GM19324 (cell line): ENCODE data around the gene MAMDC4.
"Not testable (repeated sequence)": the region's sequence is repeated elsewhere in the genome, so short reads cannot be mapped to it uniquely, and the experiment has no call there.

Source experiments
- ATAC-seq: cut with Tn5 transposase; IDR thresholded peaks from one replicate; pipeline ENCODE4 v1.9.1; 2021; ENCODE audit warnings: mild to moderate bottlenecking, moderate library complexity; ENCODE audit not compliant: unreplicated experiment, low FRiP score

The MAMDC4 gene

DNA sequence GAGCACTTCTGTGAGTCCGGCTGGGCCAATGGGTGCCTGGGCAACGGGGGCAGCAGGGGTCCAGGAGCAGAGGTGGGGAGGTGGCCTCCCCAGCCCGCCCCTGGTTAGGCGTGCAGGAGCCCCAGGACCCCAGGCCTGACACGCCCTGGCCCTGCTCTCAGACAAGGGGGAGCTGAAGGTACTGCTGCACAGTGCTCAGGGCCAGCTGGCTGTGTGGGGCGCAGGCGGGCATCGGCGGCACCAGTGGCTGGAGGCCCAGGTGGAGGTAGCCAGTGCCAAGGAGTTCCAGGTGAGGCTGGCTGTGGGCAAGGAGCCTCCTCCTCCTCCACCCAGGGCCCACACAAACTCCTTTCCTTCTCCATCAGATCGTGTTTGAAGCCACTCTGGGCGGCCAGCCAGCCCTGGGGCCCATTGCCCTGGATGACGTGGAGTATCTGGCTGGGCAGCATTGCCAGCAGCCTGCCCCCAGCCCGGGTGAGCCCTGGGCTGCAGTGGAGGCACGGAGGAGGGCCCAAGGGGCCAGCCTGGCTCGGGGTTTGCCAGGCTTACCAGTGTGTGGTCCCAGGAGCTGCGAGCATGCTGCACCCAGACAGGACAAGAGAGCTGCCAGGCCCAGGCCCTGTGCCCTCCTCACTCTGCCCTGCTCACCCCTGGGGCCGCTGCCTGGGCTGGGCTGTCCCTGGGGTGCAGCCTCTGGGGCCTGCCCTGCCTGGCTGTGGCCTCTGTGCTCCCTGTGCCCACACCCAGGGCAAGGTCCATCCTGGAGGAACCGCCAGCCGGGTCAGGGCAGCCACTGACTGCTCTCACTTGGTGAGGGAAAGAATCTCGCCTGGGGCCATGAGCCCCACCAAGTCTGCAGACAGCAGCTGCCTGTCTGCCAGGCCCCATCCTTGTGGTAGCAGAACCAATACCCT, 7.0 kb downstream of the MAMDC4 start:
- no peak for ATAC-seq

DNA sequence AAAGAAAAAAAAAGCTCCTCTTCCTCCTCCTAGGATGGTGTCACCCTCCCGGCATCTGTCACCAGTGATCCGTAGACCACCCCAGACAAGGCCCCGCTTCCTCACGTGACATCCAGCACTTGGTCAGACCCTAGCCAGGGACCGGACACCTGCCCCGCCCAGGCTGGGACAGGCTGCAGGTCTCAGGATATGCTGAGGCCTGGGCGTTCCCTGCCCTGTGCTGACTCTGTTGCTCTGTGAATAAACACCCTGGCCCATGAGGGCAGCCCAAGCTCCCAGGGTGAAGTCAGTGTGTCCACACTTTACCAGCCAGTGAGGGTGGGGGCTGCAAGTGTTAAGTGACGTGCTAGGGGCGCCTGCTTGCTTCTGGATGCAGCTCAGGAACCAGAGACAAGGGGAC, 8.4 kb downstream of the MAMDC4 start:
- ATAC-seq = no peak

DNA sequence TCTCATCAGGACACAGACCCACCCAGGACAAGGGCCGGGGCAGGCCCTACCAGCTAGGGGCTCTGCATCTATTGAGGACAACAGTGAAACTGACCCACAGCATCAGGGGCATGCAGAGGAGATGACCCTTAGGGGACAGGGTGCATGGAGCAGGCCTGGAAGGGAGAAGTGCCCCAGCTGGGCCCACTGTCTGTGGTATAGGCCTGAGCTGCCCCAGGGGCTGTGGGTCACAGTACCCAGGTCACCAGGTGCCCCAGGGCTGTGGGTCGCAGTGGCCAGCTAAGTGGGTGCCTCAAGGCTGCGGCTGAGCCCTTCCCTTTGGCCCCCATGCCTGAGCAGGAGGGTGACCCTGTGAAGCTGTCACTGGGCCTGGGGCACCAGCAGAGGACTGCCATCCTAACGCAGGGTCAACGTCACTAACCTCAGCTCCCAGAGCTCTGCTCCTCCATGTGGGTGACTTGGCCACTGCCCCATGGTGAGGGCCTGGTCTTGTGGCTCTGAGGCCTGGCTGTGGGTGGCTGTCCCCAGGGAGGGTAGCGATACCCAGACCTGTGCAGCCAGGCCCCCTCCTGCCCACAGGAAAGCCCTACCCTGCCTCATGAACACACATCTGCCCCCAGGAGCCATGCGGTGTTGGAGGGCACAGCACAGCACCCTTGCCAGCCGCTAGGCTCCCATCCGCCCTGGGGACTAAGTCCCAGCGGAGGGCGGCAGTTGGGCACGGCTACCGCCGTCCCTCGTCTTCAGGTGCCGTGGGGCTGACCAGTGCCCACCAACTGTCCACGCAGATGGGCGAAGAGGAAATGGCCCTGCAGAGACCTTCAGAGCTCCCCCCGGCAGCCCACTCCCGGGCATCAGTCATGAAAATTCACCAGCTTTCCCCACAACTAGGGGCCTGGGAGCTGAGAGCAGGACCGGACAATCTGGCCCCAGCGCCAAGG, 9.1 kb downstream of the MAMDC4 start:
- ATAC-seq = no peak

DNA sequence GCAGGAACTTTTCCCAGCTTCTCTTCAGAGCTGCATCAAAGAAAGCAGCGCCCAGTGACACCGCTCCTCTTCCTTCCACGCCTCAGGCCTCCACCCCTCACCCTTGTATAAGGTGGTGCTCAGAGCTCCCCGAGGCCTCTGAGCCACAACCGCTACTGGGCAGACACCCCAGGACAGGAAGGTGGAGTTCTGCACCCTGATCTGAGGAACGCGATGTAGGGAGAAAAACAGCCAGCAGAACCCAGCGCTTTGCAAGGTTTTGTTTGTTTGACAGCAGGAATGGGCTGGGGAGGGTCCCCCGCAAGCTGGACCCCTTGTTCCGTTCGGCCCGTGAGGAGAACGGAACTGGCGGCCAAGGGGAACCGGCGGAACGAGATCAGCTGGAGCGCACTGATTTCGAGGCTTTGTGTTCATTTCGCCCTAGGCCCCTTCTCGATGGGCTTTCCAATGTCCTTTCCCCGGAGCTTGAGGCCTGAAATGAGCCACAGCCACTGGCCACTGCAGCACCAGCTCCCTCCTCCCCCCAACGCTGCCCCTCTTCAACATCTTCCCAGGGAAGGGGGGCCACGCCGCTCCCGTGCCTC, 9.8 kb downstream of the MAMDC4 start:
- ATAC-seq = no peak

DNA sequence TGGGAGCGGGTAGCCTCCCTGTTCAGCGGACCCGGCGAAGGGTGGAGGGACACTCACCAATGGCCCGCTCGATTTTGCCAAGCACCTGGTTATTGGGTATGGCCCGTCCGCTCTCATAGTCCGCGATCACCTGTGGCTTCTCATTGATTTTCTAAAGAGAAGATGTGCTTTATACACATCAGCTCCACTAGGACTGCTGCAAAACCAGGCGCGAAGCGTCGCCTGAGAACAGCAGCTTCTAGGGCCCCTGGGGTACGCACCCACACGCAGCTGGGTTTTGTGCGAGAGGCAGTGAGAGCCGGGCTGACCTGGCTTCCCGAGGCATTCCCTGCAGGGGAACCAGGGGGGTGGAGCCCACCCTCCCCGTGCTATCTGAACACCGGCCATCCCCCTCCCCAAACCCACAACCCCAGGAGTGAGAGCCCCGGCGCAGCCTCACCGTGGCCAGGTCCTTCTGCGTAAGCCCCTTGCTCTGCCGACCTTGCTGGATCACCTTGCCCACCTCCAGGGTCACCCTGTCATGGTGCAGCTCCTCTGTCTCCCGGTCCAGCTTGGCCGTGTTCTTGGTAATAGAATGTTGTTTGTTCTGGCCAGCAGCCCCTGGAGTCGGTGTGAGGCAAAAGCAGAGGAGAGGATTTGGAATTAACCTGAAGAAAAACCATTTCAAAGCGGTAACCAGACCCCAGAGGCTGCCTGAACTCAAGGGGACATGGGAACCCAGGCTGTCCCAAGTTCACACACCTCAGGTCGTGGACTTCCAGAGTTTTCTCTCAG, 10.9 kb downstream of the MAMDC4 start:
- no peak for ATAC-seq

DNA sequence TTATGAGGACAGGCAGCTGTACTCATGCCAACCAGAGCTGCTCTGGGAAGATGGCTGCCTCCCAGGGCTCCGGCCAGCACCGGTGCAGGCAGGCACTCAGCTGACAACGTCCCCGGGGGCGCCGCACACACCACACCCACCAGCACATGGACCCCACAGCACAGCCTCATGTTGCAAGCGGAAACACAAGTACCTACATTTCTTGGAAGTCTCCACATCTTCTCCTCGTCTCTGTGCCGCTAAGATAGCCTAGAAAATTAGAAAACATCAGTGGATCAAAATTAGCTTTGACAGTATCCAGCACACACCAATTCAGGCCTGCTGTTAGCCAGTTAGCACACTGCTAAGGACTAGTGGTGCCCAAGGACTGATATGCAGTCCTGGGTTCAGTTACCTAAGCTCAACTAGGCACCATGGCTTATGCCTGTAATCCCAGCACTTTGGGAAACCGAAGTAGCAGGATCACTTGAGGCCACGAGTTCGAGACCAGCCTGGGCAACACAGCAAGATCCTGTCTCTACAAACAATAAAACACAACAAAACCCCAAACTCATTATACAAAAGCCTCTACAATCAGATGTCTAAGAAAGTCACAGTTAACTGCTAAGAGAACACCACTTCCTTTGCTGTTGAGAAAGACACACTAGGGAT, 11.6 kb downstream of the MAMDC4 start:
- no peak for ATAC-seq

DNA sequence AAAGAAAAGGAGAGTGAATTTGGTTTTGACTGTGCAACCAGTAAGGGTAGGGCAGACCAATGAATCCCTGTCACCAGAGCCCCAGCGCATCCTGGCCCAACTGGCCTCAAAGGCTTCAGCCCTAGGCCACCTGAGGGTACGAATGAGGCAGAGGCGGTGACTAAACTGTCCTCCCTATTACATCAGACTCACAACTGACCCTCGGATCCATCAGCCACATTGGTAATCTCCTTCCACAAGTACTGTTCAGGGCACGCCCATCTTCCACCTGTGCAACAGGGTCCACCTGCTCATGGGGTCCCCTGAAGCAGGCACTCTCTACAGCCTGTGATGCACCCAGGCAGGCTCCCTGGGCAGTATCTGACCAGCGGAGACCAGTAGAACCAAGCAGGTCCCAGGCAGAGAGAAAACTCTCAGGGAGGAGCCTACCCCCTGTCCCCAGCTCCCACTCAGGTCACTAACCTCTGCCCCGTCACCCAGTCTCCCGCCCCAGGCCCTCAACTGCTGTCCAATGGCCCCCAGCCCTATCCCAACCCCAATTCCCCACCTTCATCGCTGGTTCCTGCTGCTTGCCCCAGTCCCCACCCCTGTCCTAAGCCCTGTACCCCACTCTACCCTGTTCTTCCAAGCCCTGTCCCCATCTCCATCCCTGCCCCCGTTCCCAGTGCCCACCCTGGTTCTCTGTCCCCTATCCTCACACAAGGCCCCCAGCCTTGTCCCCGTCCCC, 13.1 kb downstream of the MAMDC4 start:
- ATAC-seq = no peak

DNA sequence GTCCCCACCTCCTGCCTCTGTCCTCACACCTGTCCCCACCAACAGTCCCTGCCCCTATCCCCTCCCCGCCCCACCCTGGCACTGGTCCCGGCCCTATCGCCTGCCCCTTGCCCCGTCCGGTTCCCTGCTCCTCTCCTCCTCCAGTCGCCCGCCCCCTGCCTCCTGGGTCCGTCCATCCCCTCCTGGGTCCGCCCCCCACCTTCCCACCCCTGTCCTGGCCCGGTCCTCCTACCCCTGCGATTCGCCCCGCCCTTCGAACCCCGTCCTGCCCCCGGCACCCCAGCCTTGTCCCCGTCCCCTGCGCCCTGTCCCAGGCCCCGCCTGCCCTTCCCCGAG, 13.6 kb downstream of the MAMDC4 start:
- ATAC-seq = no peak

DNA sequence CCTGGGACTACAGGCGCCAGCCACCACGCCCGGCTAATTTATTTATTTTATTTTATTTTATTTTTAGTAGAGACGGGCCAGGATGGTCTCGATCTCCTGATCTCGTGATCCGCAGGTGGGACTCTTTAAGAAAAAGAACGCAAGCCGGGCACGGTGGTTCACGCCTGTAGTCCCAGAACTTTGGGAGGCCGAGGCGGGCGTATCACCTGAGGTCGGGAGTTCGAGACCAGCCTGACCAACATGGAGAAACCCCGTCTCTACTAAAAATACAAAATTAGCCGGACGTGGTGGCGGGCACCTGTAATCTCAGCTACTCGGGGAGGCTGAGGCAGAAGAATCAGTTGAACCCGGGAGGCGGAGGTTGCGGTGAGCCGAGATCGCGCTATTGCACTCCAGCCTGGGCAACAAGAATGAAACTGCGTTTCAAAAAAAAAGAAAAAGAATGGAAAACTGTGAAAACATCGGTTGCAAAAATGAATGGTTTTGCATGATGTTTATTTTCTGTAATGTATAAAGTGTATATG, 14.8 kb downstream of the MAMDC4 start:
- not testable (repeated sequence) for ATAC-seq

DNA sequence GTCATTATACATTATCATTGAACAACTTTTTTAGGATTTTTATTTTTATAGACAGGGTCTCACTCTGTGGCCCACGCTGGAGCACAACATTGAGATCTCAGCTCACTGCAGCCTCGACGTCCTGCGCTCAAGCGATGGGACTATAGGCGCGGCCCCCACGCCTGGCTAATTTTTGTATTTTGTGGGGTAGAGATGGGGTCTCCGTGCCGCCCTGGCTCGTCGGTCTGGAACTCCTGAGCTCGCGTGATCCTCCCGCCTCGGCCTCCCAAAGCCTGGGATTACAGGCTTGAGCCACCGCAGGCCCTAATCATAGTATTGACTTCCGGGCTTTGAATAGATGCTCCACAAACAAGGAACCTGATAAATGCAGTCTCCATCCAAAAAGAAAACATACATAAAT, 15.3 kb downstream of the MAMDC4 start:
- no peak for ATAC-seq

DNA sequence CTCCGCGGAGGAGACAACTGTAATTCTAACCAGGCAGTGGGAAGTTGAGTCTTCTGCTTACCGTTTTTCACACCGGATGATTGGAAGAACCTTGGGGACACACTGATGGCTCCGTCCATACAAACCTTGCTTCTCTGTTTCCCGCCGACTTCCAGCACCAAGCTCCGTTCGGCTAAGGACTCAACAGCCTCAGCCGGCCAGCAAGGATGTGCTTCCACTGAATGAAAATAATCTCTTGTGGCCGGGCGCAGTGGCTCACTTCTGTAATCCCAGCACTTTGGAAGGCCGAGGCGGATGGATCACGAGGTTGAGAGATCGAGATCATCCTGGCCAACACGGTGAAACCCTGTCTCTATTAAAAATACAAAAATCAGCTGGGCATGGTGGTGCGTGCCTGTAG, 15.8 kb downstream of the MAMDC4 start:
- no peak for ATAC-seq

DNA sequence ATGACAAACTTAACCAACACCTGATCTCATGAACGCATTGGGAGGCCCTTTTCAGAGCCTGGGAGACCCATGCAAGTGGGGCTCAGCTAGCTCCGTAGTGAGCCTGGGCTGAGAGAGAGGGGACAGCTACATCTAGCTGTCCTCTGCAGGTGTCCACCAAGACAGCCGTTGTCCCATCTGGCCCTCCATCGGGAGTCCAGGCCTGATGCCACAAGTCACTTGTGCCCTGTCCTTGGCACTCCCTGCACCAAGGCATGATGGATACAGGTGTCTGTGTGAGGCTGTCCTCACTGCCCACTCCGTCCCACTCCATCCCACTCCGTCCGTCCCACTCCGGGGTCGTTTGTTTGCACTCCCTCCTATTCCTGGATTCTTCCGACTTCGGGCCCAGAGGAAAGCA, 16.5 kb downstream of the MAMDC4 start:
- no peak for ATAC-seq

DNA sequence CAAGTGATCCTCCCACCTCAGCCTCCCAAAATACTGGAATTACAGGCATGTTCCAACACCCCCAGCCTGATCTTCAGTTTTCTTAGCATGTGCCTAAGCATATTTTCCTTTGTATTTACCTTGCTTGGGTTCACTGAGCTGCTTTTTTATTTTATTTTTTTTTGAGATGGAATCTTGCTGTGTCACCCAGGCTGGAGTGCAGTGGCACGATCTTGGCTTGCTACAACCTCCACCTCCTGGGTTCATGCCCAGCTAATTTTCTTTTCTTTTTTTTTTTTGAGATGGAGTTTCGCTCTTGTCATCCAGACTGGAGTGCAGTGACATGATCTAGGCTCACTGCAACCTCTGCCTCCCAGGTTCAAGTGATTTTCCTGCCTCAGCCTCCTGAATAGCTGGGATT, 17.5 kb downstream of the MAMDC4 start:
- ATAC-seq = not testable (repeated sequence)

DNA sequence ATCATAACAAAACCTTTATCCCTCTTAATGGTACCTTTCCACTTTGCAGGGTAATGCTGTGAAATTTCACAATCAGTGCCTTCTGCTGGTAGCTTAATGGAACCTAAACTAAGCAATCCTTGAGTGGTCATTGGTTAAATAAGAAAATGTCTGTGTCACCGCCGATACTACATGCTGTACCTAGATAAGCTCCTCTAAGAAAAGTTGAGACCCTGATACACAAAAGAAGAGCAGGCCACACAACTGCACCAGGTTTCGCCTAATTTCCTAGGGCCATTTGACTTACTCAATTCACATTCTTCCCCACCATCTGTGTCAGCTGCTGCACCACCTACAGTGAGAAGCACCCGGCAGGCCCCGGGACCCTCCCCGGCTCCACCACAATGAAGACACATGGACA, 23.0 kb downstream of the MAMDC4 start:
- no peak for ATAC-seq

DNA sequence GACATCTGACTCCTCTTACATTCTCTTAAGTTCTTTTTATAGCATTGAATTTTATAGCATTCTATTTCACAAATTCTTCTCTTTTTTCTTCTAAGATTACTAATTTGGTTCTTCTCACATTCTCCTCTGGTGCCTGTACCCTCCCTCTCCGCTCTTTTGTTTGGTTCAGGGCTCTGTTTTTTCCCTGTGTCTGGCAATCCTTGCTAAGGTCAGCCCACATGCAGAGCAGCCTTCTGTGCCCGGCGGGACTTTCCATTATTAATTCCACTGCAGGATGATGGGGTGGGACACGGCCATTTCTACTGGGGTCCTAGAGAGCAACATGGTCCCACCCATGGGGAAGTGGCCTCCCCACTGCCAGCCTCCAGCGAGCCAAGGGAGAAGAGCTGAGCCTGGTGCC, 24.3 kb downstream of the MAMDC4 start:
- ATAC-seq = no peak

DNA sequence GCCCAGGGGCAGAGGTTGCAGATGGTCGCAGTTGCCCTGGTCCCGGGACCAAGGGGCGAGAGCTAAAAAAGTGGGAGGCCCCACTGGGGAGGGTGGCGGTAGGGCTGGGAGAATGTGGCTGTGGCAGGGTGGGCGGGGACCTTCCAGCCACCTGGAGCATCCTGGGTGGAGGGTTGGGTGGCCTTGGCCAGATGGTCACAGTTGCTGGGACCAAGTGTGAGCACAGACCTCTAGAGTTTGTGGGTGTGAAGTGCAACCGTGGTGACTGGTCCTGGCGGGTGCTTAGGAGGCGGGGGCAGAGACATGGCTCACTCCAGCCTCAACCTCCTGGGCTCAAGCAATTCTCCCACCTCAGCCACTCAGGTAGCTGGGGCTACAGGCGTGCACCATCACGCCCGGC, 28.5 kb downstream of the MAMDC4 start:
- ATAC-seq = no peak

DNA sequence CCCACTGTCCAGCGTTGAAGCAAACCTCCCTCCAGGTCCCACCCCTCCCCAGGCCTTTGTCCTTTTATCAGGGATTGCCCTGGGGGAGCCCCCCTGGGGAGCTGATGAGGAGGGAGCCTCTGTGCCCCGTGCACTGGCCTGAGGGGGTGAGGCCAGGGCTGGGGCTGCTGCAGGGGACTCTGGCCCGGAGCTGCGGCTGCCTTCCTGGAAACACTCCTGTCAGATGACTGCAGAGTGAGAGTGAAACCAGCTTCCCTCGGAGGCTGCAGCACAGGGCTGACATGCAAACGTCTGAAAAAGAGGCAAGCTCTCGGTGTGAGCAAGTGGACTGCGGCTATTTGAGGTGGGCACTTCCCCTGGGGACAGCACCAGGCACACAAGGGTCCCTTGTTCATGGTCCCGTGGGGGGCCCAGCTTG, 29.6 kb downstream of the MAMDC4 start:
- no peak for ATAC-seq

DNA sequence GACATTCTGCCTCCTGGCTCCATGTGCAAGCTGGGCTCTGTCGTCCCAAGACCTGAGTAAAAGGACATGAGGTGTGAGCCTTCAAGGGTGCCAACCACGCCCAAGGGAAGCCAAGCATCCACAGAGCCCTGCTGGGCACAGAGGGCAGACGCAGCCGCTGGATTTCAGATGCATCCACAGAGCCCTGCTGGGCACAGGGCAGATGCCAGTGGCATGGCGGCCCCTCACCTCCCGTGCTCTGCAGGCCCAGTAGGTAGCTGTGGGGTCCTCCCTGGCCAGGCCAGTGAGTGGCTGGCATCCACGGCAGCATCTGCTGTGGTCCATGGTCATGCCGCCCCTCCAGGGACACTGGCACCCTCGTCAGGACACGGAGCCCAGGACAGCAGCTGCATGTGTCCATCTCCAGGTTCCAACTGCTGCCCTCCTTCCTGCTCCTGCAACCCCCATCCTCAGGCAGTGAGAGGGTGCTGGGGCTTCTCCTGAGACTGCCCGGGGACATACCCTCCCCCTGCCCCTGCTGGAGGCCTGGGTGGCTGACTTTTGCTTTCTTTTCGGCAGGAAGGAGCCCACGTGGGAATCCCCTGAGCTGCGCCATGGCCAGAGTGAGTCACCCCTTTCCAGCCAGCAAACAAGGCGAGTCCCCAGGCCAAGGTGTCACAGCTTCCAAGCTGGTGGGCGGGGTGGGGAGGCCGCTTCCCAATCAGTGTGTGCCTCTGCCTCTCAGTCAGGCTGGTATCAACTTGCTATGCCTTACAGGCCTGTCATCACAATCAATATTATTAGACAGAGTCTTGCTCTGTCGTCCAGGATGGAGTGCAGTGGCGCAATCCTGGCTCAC, 30.2 kb downstream of the MAMDC4 start:
- ATAC-seq = no peak
